ENCODE measurements around the gene FUS.

GRCh38 chr16:31200821-31201568 is 21.1 kb downstream of the FUS start:
- TF ChIP-seq FOSL1 (IDR thresholded peaks at IDR 0.05; ENCODE audit: low read depth): no peak
- TF ChIP-seq, protein P1, sequence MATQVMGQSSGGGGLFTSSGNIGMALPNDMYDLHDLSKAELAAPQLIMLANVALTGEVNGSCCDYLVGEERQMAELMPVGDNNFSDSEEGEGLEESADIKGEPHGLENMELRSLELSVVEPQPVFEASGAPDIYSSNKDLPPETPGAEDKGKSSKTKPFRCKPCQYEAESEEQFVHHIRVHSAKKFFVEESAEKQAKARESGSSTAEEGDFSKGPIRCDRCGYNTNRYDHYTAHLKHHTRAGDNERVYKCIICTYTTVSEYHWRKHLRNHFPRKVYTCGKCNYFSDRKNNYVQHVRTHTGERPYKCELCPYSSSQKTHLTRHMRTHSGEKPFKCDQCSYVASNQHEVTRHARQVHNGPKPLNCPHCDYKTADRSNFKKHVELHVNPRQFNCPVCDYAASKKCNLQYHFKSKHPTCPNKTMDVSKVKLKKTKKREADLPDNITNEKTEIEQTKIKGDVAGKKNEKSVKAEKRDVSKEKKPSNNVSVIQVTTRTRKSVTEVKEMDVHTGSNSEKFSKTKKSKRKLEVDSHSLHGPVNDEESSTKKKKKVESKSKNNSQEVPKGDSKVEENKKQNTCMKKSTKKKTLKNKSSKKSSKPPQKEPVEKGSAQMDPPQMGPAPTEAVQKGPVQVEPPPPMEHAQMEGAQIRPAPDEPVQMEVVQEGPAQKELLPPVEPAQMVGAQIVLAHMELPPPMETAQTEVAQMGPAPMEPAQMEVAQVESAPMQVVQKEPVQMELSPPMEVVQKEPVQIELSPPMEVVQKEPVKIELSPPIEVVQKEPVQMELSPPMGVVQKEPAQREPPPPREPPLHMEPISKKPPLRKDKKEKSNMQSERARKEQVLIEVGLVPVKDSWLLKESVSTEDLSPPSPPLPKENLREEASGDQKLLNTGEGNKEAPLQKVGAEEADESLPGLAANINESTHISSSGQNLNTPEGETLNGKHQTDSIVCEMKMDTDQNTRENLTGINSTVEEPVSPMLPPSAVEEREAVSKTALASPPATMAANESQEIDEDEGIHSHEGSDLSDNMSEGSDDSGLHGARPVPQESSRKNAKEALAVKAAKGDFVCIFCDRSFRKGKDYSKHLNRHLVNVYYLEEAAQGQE (IDR thresholded peaks at IDR 0.05; ENCODE audit: low read depth): no peak
- TF ChIP-seq EZH2phosphoT487 (IDR thresholded peaks at IDR 0.05; ENCODE audit: borderline replicate concordance): no peak
- no peak for TF ChIP-seq CTCF (IDR thresholded peaks at IDR 0.05 in 2 of 3, conservative IDR thresholded peaks at IDR 0.05 in 1 of 3; ENCODE audit: borderline replicate concordance in 1 of 3, insufficient read depth in 1 of 3, low read depth in 2 of 3, low read length in 2 of 3)
- no peak for TF ChIP-seq EZH2 (IDR thresholded peaks at IDR 0.05)
- TF ChIP-seq POLR2AphosphoS5 (IDR thresholded peaks at IDR 0.05; ENCODE audit: low read depth, low read length): no peak
- TF ChIP-seq POLR2A (IDR thresholded peaks at IDR 0.05; ENCODE audit: borderline replicate concordance, extremely low read depth, insufficient read depth, insufficient read length): no peak
- no peak for TF ChIP-seq SRF (IDR thresholded peaks at IDR 0.05; ENCODE audit: low read depth)
- no peak for TF ChIP-seq ZNF274 (IDR thresholded peaks at IDR 0.05; ENCODE audit: low read depth, low read length)
- TF ChIP-seq RAD21 (IDR thresholded peaks at IDR 0.05; ENCODE audit: low read depth): no peak
